ENCODE measurements around the gene TEDC2.
A peak's percentile ranks its signal among the peaks of the same experiment; 100 is the strongest.

Gene TEDC2

GRCh38 chr16:2450975-2451381 lies 8.9 kb upstream of the TEDC2 start:
- H3K4me1 Mint-ChIP-seq, result peaks cover 0 to 2% of the 10 kb centered on the region in 2 donors
- H3K4me3 Mint-ChIP-seq, result no peak overlapping the region
- DNase-seq, result no peak
- no peaks in the 10 kb centered on the region for H3K9me3 Mint-ChIP-seq
- no peak for ATAC-seq (replicated peaks)
- no peak overlapping the region for H3K27ac Mint-ChIP-seq
- peaks cover 19 to 39% of the 10 kb centered on the region in 2 donors for H3K36me3 Mint-ChIP-seq
- H3K27me3 Mint-ChIP-seq, result no peaks in the 10 kb centered on the region

GRCh38 chr16:2451851-2452320 lies 8.0 kb upstream of the TEDC2 start:
- peak overlapping the region; percentile 37 for H3K27ac Mint-ChIP-seq
- H3K9me3 Mint-ChIP-seq, result no peaks in the 10 kb centered on the region
- ATAC-seq (replicated peaks) (no peak), DNase-seq (no peak)
- peaks cover 16 to 34% of the 10 kb centered on the region in 2 donors for H3K36me3 Mint-ChIP-seq
- H3K27me3 Mint-ChIP-seq, result no peaks in the 10 kb centered on the region
- no peak overlapping the region for H3K4me3 Mint-ChIP-seq
- peaks cover 0 to 2% of the 10 kb centered on the region in 2 donors for H3K4me1 Mint-ChIP-seq

- no peaks in the 10 kb centered on the region for H3K27me3 Mint-ChIP-seq
Measured at GRCh38 chr16:2452650-2453049, 7.3 kb upstream of the TEDC2 start.

GRCh38 chr16:2455081-2455845 lies 4.6 kb upstream of the TEDC2 start:
- peaks cover 8 to 9% of the 10 kb centered on the region in 2 donors for H3K4me1 Mint-ChIP-seq
- no peaks in the 10 kb centered on the region for H3K27me3 Mint-ChIP-seq
- no peak overlapping the region for H3K4me3 Mint-ChIP-seq
- peak overlapping the region; percentile 37 for H3K27ac Mint-ChIP-seq
- H3K9me3 Mint-ChIP-seq, result no peaks in the 10 kb centered on the region
- DNase-seq (no peak), ATAC-seq (replicated peaks) (no peak)
- peaks cover 17 to 39% of the 10 kb centered on the region in 2 donors for H3K36me3 Mint-ChIP-seq

More at GRCh38 chr16:2452650-2453049, 7.3 kb upstream of the TEDC2 start:
- DNase-seq (no peak), ATAC-seq (replicated peaks) (no peak)
- H3K9me3 Mint-ChIP-seq, result no peaks in the 10 kb centered on the region
- peaks cover 0 to 2% of the 10 kb centered on the region in 2 donors for H3K4me1 Mint-ChIP-seq
- no peak overlapping the region for H3K27ac Mint-ChIP-seq
- H3K36me3 Mint-ChIP-seq, result peaks cover 17 to 35% of the 10 kb centered on the region in 2 donors
- H3K4me3 Mint-ChIP-seq, result no peak overlapping the region

- no peak for ATAC-seq (replicated peaks)
- Mint-ChIP-seq H3K27me3 (no peaks in the 10 kb centered on the region), H3K9me3 (no peaks in the 10 kb centered on the region), H3K27ac (no peak overlapping the region), H3K36me3 (peaks cover 17 to 36% of the 10 kb centered on the region in 2 donors), H3K4me3 (no peak overlapping the region), H3K4me1 (peaks cover 8 to 9% of the 10 kb centered on the region in 2 donors)
- no peak for DNase-seq
Measured at GRCh38 chr16:2456551-2457153, 3.3 kb upstream of the TEDC2 start.

GRCh38 chr16:2457267-2457666 lies 2.6 kb upstream of the TEDC2 start:
- Mint-ChIP-seq H3K36me3 (peaks cover 20 to 32% of the 10 kb centered on the region in 2 donors), H3K27ac (no peak overlapping the region), H3K27me3 (no peaks in the 10 kb centered on the region), H3K4me3 (no peak overlapping the region), H3K4me1 (peaks cover 8 to 9% of the 10 kb centered on the region in 2 donors), H3K9me3 (no peaks in the 10 kb centered on the region)
- ATAC-seq (replicated peaks) (no peak), DNase-seq (no peak)

- no peaks in the 10 kb centered on the region for H3K9me3 Mint-ChIP-seq
- ATAC-seq (replicated peaks) (no peak), DNase-seq (no peak)
- H3K36me3 Mint-ChIP-seq, result peaks cover 18 to 28% of the 10 kb centered on the region in 2 donors
- H3K4me3 Mint-ChIP-seq, result no peak overlapping the region
- H3K4me1 Mint-ChIP-seq, result peaks cover 8 to 9% of the 10 kb centered on the region in 2 donors
- no peaks in the 10 kb centered on the region for H3K27me3 Mint-ChIP-seq
- no peak overlapping the region for H3K27ac Mint-ChIP-seq
Measured at GRCh38 chr16:2457946-2458345, 2.0 kb upstream of the TEDC2 start.

- no peaks in the 10 kb centered on the region for H3K27me3 Mint-ChIP-seq
- H3K4me1 Mint-ChIP-seq, result peaks cover 7 to 8% of the 10 kb centered on the region in 2 donors
- DNase-seq (no peak), ATAC-seq (replicated peaks) (peak in 1 of 2 donors; percentile 2)
- peak overlapping the region; percentile 83 for H3K27ac Mint-ChIP-seq
- H3K9me3 Mint-ChIP-seq, result no peaks in the 10 kb centered on the region
- H3K36me3 Mint-ChIP-seq, result peaks cover 10 to 20% of the 10 kb centered on the region in 2 donors
- peak overlapping the region; percentile 83 to 89 for H3K4me3 Mint-ChIP-seq
Measured at GRCh38 chr16:2458887-2459646, 842 bp upstream of the TEDC2 start.

- Mint-ChIP-seq H3K27ac (no peak overlapping the region), H3K4me1 (peaks cover 7 to 8% of the 10 kb centered on the region in 2 donors), H3K4me3 (peak overlapping the region; percentile 83 to 89), H3K9me3 (no peaks in the 10 kb centered on the region), H3K27me3 (no peaks in the 10 kb centered on the region), H3K36me3 (peaks cover 10 to 13% of the 10 kb centered on the region in 2 donors)
- ATAC-seq (replicated peaks), result no peak
- DNase-seq, result no peak
Measured at GRCh38 chr16:2460391-2460713, 443 bp downstream of the TEDC2 start.

- peak overlapping the region; percentile 37 to 48 for H3K4me3 Mint-ChIP-seq
- no peak for ATAC-seq (replicated peaks)
- no peaks in the 10 kb centered on the region for H3K9me3 Mint-ChIP-seq
- no peak overlapping the region for H3K27ac Mint-ChIP-seq
- H3K27me3 Mint-ChIP-seq, result no peaks in the 10 kb centered on the region
- peaks cover 8 to 9% of the 10 kb centered on the region in 2 donors for H3K36me3 Mint-ChIP-seq
- peaks cover 7 to 8% of the 10 kb centered on the region in 2 donors for H3K4me1 Mint-ChIP-seq
- DNase-seq, result no peak
Measured at GRCh38 chr16:2460916-2461315, 1.0 kb downstream of the TEDC2 start.

- Mint-ChIP-seq H3K36me3 (peaks cover 3 to 4% of the 10 kb centered on the region in 2 donors), H3K4me3 (no peak overlapping the region), H3K27me3 (peaks cover 0 to 3% of the 10 kb centered on the region in 2 donors), H3K9me3 (no peaks in the 10 kb centered on the region), H3K27ac (no peak overlapping the region), H3K4me1 (peaks cover 9 to 15% of the 10 kb centered on the region in 2 donors)
- ATAC-seq (replicated peaks) (no peak), DNase-seq (no peak)
Measured at GRCh38 chr16:2462031-2462866, 2.3 kb downstream of the TEDC2 start.

GRCh38 chr16:2464333-2464732 lies 4.4 kb downstream of the TEDC2 start:
- Mint-ChIP-seq H3K4me1 (peaks cover 18 to 29% of the 10 kb centered on the region in 2 donors), H3K27ac (no peak overlapping the region), H3K4me3 (no peak overlapping the region), H3K27me3 (peaks cover 4 to 7% of the 10 kb centered on the region in 2 donors), H3K9me3 (no peaks in the 10 kb centered on the region), H3K36me3 (peaks cover 3 to 4% of the 10 kb centered on the region in 2 donors)
- no peak for ATAC-seq (replicated peaks)
- no peak for DNase-seq

- peaks cover 25 to 36% of the 10 kb centered on the region in 2 donors for H3K4me1 Mint-ChIP-seq
- H3K9me3 Mint-ChIP-seq, result no peaks in the 10 kb centered on the region
- ATAC-seq (replicated peaks), result no peak
- H3K27me3 Mint-ChIP-seq, result peaks cover 15 to 20% of the 10 kb centered on the region in 2 donors
- H3K36me3 Mint-ChIP-seq, result peaks cover 0 to 3% of the 10 kb centered on the region in 2 donors
- no peak overlapping the region for H3K27ac Mint-ChIP-seq
- DNase-seq, result no peak
- H3K4me3 Mint-ChIP-seq, result no peak overlapping the region
Measured at GRCh38 chr16:2465653-2466415, 5.9 kb downstream of the TEDC2 start.

Data from stimulated activated naive B cell treated with anti-CD40 and anti-IgM and Interleukin-4, amounts not matched to agents 10 μg/mL and 1 μg/mL and 100 μg/mL, for 72 hours (primary cell).